Renal cortex interstitium (tissue), 11 donors: ENCODE data around the gene SLC6A19. TPM values are rescaled to one million over a fixed set of nuclear protein-coding genes. Genes with fewer than 3 reads are reported as not detected.

Source experiments
- DNase-seq, 11 donors: peaks; one replicate each; pipeline ENCODE4 v3.0.0-alpha.2; 2013; ENCODE audit warnings: low read depth in 9 of 11, low spot score in 4 of 11; ENCODE audit errors: extremely low read depth in 1 of 11
- polyA plus RNA-seq, 3 donors: library from polyadenylated mRNA; unstranded; fragments of 120-200 nt; gene quantifications; one replicate each; pipeline ENCODE4 v1.2.1, GENCODE V29; 2013; ENCODE audit not compliant: insufficient read length in 3 of 3

SLC6A19 gene
- polyA plus RNA-seq, 3 donors: 51.8 to 83.3 (median 56.1) TPM

DNA sequence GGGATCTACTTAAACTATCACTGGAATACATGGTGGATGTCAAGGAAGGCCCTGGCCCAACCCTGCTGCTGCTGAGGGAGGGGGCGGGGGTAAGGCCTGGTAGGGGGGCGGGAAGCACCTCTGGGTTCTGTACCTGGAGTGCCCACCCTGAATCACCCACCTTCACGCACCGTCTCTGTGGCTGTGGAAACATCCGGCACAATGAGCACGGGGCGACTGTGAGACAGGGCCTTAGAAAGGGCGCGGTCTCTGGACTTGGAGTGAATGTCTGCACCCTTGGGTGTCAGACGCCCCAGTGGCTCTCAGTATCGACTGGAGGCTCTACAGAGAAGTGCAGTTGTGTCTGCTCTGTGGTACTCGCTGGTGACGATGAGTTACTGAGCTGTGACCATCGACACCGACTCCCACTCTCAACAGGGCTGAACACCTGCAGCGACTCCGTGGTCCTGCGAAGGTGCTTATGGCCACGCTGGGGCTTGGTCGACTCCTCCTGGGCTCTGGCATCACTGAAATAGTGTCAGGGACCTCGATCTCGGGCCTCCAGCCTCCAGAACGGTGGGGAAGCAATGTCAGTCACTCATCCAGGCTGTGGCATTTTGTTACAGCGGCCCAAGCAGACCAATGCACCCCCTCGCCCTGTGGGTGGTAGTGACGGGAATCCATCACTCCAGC, 25.5 kb upstream of the SLC6A19 start:
- no peak for DNase-seq

DNA sequence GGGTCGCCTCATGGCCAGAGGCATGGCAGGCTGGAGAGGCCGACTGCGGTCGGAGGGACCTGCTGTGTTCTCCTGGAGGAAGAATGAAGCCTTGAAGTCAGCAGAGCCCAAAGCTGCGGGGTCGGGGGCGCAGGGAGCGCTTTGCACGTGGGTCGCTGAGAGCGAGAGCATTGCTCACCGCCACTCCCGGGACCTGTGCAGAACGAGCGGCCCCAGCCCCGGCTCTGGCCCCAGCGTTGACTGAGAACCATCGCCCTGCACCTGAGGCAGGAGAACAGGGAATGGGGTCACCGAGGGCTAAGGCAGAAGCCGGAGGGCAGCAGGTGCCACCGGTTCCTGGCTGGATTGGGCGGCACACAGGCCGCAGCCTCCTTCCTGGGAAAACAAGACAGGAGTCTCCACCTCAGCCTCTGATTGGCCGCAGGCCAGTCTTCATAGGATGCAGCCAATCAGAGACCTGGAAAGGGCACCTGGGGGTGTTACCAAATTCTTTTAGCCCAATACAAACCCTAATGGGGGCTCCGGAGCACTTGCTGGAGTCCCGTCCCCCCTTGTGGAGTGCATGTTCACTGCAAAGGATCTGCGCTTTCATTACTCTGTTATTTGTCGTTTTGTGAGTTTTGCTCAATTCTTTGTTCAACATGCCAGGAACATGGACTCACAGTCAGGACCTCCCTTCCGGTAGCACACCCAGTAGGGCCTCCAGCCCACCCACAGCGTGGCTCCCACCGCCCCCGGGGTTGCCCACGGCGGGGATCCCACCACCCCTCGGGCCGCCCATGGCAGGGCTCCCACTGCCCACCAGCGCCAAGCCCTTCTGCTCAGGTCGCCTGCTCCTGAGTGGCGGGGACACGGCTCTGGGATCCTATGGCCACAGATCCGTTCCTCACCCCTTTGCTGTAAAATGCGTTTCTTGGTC, 24.7 kb upstream of the SLC6A19 start:
- DNase-seq: no peak

DNA sequence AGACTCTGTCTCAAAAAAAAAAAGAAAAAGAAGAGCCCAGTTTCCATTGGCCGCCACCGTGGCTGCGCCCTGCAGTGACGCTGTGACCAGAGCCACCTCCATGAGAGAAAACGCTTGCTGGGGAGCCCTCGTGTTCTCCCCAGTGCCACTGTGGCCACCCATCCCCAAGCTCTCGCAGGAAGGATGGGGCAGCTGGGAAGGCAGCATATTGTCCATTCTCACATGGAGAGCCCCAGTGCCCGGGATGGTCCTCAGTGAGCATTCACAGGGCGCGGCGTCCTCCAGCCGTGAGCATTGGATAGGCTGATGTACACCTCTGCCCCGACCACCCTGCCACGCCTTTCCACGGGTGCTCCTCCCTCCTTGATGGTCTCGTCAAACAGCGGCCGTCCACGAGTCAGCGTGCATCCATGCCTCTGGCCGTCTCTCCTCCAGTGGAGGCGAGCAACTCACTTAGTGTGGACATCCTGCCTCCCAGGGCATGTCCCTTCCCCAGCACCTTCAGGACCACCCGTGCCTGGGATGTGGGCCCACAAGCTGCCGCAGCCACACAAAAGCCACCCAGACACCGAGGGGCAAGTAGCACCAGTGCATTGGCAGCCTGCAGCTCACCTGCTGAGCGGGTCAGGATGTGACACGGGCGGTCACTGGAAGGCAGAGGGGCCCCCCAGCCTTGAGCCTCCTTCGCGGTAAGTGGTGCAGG, 23.4 kb upstream of the SLC6A19 start:
- no peak for DNase-seq

DNA sequence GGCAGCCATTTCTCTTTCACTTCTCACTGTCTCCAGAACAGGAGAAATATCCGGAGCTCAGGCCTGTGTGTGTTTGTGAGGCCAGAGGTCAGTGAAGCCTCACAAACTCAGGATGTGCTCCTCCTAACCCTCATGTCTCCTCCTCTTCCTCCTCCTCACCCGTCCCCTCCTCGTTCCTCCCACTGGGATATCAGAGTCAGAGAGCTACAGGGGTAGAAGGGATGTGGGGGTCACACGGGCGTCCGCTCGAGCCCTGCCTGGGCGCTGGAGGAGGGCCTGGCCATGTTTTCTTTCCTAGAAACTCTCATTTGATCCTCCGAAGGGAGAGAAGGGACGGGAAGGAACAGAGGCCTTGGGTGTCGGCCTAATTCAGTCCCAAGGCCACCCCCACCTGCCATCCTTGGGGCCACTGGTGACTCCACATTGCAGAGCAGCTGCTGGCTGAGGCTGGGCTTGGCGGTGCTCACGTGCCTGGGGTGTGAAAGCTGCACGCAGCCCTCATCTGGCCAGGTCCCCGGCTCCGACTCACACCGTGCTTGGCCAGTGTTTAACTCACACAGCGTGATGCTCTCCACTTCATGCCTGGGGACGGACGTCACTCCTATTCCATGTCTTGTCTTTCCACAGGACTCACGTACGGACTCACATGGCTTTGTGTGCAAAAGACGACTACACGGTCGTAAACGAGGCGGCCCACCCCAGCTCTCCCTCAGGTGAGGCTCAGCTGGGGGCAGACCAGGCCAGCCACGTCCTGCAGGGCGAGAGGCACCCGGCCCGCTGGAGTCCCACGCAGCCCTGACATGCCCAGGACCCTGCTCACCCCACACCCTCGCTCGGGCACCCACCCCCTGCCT, 22.6 kb upstream of the SLC6A19 start:
- DNase-seq: no peak

DNA sequence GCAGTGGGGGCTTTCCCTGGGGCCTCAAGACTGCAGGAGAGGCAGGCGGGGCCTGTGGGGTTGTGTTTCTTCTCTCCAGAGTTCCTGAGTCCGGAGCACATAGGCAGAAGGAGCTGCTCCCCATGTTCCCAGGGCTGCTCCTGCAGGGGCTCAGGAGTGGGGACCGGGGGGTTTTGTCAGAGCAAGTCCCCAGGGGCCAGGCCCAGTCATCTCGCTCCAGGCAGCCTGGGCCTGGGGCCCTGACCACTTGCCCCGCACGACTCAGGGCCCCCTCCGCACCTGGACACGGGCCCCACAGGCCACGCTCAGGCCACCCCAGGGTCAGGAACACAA, 22.0 kb upstream of the SLC6A19 start:
- DNase-seq: no peak

DNA sequence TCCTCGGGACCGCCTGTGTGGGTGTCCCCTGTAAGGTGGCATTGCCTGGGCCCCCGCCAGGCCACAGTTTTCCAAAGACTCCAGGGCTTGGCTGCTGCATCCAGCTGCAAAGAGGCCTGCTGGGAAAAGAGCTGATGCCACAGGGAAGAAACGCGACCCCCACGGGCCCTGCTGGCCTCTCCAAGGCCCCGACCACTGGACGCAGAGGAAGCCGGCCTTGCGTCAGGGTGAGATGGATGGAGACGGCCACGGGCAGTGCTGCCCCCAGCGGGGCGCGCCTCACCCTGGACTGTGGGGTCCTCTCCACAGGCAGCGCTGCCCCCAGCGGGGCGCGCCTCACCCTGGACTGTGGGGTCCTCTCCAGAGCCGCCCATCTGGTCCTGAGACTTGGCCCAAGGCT, 21.3 kb upstream of the SLC6A19 start:
- DNase-seq: no peak

DNA sequence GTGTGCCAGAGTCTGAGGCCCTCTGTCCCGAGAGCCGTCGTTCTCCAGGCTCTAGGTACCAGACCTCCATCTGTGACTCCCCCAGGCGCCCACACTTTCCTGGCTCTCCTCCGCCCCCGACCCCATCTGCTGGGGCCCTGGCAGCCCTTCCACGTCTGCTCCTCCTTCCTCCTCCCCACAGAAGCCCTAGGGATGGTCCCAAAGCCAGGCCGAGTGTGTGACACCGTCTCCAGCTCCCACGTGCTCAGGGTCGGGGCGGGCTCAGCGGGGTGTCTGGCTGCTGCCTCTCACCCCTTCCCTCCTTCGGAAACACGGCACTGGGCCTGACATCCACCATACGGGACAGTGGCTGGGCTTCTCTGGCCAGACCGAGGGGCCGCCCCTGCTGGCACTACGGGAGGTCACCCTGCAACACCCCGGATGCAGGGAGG, 20.5 kb upstream of the SLC6A19 start:
- DNase-seq: no peak

DNA sequence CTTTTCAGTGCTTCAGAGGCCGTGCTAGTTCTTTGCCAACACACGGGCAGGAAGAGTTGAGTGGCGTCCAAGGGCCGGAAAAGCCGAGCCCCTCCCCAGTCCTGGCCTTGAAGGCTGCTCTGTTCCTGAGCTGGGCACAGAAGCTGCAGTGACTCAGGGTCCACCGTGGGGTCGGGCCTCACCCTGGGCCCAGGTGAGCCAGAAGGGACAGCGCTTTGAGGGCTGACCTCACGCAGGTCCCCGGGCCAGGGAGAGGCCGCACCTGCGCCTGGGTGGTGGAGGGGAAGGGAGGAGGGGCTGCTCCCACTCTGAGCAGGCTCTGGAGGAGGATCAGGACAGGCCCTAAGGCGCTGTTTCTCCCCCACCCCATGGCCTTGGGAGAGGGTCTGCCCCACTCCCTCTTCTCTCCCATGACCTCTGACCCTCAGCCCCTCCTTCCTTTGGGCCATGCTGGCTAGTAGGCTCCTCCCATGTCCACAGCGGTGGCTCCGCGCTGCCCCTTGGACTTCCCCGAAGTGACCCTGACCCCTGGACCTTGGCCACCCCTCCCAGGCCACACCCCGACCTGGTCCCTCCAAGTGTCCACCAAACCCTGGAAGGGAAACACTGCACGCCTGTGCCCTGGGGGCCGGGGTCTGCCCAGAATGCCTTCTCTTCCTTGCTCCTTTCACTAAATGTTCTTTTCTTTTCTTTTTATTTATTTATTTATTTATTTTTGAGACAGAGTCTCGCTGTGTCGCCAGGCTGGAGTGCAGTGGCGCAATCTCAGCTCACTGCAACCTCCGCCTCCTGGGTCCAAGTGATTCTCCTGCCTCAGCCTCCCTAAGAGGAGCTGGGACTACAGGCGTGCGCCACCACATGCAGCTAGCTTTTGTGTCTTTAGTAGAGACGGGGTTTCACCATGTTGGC, 19.7 kb upstream of the SLC6A19 start:
- DNase-seq: no peak

DNA sequence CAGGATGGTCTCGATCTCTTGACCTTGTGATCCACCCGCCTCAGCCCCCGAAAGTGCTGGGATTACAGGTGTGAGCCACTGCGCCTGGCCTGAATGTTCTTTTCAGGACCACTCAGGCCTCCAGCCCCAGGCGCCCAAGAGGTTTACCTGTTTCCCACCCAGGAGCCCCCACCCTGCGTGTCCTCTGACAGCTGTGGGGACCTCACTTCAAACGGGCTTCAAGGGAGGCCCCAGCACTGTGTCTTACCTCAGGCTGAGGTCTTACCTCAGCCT, 19.1 kb upstream of the SLC6A19 start:
- DNase-seq: no peak

DNA sequence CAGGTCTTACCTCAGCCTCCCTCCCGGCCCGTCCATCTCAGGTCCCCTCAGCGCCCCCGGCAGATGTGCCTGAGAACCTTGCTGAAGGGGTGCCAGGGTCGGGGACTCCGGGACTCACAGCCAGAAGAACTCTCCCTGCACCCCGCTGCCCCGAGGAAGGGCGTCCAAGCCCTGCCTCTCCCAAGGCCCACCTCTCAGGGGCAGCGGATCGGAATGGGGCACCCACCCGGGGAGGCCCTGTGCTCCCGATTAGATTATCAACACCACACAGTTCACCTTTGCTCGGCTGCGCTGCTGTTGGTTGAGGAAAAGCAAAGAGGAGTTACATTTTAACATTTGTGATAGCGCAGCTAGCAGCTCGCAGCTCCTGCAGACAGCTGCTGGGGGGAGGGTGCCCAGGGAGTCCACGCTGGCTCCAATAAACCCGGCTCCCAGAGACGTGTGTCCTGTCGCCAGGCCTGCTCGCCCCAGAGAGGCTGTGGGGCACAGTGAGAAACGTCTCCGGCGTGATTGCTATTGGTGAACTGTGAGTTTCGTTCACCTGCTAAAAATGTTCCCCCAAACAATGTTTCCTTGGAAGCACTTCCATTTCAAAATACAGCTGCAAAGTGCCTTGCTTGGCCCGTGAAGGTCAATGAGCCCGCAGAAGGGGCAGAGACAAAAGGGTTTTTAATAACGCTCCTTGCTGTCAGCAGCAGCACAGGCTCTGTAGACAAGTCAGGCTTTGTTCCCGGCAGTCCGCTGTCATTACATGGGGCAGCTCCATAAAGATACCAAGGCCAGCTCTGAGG, 18.6 kb upstream of the SLC6A19 start:
- no peak for DNase-seq

DNA sequence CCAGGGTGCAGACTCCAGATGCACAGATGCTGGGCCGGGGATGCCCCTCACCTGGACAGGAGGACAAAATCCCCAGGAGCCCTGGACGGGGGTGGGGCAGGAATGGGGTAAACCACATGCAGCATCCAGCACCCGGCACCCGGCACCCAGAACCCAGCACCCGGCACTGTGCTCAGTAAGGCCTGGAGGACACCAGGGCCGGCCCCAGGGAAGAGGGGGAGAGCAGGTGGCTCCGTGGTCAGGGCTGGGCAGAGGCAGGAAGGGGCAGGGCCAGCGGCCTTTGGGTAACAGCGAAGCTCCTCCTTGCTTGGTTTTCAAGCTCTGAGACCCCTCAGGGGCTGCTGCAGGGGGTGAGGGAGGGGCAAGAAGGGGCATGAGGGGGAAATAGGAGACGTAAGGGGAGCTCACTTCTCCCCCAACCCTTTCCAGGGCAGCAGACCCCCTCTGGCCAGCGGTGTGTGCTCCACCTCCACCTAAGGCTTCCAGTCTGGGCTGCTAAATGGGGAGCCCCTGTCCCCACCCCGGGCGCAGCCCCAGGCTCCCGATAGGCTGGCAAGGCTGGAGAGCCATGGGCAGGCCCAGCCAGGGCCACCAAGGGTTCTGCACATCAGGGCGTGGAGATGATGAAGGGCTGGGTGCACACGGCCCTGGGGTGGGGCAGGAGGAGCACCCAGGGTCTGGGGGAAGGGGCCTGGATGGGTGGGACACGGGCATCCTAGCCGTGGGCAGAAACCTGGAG, 17.8 kb upstream of the SLC6A19 start:
- no peak for DNase-seq

DNA sequence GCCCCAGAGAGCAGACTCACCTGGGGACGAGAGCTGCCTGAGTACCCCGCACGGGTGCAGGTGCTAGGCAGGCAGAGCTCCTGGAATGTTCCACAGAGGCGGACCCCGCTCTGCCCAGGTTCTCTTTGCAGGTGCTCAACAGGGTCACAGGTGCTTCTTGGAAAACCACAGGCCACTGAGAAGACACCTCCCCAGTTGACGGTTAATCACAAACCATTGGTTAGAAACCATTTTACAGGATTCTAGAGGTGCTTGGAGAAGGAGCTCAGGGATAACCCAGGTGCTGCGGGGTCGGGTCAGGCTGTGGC, 17.3 kb upstream of the SLC6A19 start:
- DNase-seq: no peak

DNA sequence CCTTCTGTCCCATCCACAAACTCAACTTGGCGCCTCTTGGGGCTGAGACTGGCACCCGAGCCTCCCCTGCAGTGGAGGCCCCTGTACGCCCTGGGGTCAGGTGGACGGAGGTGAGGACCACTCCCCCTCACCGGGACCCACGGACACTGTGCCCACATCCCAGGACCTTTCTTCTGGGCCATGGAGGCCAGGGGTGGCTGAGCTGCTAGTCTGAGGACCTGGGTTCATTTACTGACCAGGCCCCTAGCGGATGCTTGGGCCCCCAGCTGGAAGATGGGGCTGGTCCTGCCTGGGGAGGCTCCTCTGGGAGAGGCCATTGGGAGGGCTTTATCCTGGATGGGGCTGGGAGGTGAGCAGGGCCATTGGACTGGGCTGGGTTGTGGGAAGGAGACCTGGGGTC, 16.9 kb upstream of the SLC6A19 start:
- no peak for DNase-seq

DNA sequence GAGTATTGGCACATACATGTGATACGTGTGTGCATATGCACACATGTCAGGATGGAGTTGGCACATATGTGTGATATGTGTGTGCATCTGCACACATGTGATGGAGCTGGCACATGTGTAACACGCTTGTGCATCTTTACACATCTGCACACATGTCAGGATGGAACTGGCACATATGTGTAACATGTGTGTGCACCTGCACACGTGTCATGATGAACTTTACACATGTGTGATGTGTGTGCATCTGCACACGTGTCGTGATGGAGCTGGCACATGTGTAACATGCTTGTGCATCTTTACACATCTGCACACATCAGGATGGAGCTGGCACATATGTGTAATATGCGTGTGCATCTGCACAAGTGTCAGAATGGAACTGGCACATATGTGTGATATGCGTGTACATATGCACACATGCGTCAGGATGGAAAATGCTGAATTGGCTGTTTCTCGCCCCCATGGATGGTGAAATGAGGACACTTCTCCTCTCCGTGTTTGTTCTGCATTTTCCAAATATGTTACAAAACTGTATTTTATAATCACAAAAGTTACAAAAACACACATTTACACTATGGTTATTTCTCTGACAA, 16.3 kb upstream of the SLC6A19 start:
- DNase-seq: no peak

DNA sequence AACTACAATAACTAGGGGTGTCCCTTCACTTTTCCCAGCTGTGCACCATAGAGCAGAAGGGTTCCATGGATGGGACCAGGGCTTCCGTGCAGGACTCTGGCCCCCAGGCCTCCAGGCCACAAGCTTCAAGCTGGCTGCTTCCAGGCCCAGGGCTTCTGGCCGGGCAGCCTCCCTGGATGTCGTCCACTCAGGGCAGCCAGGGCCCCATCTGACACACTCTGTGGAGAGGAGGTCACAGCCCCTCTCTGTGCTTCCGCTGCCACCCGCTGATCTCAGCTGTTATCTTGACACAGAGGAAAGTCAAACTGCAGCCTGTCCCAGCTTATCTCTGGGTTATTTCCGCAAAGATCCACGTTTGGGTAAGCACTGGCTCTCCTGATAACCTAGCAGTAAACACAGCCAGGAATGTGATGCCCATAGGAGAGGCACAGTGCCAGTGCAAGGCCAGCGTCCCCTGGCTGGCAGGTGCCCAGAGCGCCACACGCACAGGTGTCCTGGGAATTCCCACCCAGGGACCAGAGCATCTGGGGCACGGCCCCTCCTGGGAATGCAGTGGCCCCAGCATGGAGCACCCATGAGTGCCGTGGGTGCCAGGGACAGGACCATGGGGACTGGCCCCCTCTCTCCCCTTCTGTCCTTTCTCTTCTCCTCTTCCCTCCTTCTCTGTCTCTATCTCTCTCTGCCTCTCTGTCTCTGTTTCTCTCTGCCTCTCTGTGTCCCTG, 15.6 kb upstream of the SLC6A19 start:
- DNase-seq: no peak
